HepG2 (cell line): ENCODE results near the gene MID1.

ENCODE experiments used
- CTCF ChIP-seq: sonication (generic); formaldehyde crosslinking; IDR thresholded peaks from 2 replicates; pipeline ENCODE4 v1.5.0; 2020; ENCODE audit warnings: mild to moderate bottlenecking, missing genetic modification reagents, moderate library complexity
- RNF2 ChIP-seq: fragments of 450-650 bp; conservative IDR thresholded peaks from 2 replicates; pipeline ENCODE4 v1.6.1; 2016; ENCODE audit warnings: low read depth

GRCh38 chrX:10501611-10502010, 118.8 kb downstream of the MID1 start:
- TF ChIP-seq RNF2 (no peak), CTCF (CRISPR knock-in tag) (no peak)
